RWPE2 (cell line): ENCODE results near the gene CDH6.

Experiments
- ATAC-seq: fragments of 200-7000 bp; cut with Tn5 transposase; 3 replicates; pipeline ENCODE4 v1.9.1; 2021; ENCODE audit warnings: low read depth
- DNase-seq: peaks from one replicate; pipeline ENCODE4 v3.0.0-alpha.2; 2020; ENCODE audit warnings: low spot score
- H3K27ac ChIP-seq: fragments of 450-650 bp; 2 replicates; pipeline ENCODE4 v1.5.1; 2017; ENCODE audit warnings: mild to moderate bottlenecking; ENCODE audit not compliant: poor library complexity, severe bottlenecking
- H3K27me3 ChIP-seq: fragments of 250-450 bp; sonication (Bioruptor Pico); 2 replicates; pipeline ENCODE4 v1.5.1; 2021; ENCODE audit warnings: mild to moderate bottlenecking, moderate library complexity; ENCODE audit not compliant: insufficient read depth, poor library complexity, severe bottlenecking
- H3K36me3 ChIP-seq: fragments of 250-450 bp; sonication (Bioruptor Pico); 2 replicates; pipeline ENCODE4 v1.5.1; 2020; ENCODE audit warnings: low read depth, mild to moderate bottlenecking, moderate library complexity
- H3K4me1 ChIP-seq: fragments of 250-450 bp; sonication (Bioruptor Pico); 2 replicates; pipeline ENCODE4 v1.5.1; 2021; ENCODE audit warnings: mild to moderate bottlenecking, moderate library complexity; ENCODE audit not compliant: insufficient read depth, poor library complexity, severe bottlenecking
- H3K4me3 ChIP-seq: fragments of 250-450 bp; sonication (Bioruptor Pico); 2 replicates; pipeline ENCODE4 v1.5.1; 2021; ENCODE audit warnings: mild to moderate bottlenecking, moderate library complexity; ENCODE audit not compliant: severe bottlenecking
- H3K9me3 ChIP-seq: fragments of 250-450 bp; sonication (Bioruptor Pico); 2 replicates; pipeline ENCODE4 v1.5.1; 2021; ENCODE audit warnings: mild to moderate bottlenecking, moderate library complexity; ENCODE audit not compliant: severe bottlenecking
- TF ChIP-seq, protein P1 (sequence below): fragments of 450-650 bp; IDR thresholded peaks from one replicate; pipeline ENCODE4 v1.5.1; 2017; ENCODE audit warnings: mild to moderate bottlenecking, moderate library complexity; ENCODE audit not compliant: poor library complexity, severe bottlenecking

The CDH6 gene

DNA sequence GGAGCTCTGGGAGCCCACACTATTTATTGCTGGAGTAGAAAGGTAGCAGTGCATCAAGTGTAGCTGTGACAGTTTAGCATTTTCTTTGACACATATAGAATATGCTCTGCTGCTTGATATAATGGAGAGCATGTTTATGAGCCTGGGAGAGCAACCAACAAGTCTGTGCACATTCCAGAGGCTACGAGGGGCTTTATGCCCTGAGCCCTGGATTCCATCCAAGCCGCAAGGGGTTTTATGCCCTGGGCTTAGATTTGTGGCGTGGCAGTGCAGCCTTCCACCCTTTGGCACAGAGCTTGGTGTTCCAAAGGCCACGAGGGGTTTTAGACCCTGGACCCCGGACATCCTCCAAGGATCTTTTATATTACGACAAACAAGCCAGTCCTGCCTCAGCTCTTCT lies 14.6 kb downstream of the CDH6 start:
- H3K27me3 ChIP-seq = peaks cover 62% of the 10 kb centered on the region
- no peak overlapping the region for H3K27ac ChIP-seq
- TF ChIP-seq, protein P1, sequence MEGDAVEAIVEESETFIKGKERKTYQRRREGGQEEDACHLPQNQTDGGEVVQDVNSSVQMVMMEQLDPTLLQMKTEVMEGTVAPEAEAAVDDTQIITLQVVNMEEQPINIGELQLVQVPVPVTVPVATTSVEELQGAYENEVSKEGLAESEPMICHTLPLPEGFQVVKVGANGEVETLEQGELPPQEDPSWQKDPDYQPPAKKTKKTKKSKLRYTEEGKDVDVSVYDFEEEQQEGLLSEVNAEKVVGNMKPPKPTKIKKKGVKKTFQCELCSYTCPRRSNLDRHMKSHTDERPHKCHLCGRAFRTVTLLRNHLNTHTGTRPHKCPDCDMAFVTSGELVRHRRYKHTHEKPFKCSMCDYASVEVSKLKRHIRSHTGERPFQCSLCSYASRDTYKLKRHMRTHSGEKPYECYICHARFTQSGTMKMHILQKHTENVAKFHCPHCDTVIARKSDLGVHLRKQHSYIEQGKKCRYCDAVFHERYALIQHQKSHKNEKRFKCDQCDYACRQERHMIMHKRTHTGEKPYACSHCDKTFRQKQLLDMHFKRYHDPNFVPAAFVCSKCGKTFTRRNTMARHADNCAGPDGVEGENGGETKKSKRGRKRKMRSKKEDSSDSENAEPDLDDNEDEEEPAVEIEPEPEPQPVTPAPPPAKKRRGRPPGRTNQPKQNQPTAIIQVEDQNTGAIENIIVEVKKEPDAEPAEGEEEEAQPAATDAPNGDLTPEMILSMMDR = no peak
- no peaks in the 10 kb centered on the region for H3K36me3 ChIP-seq
- H3K9me3 ChIP-seq = no peaks in the 10 kb centered on the region
- DNase-seq (no peak), ATAC-seq (no peak)
- H3K4me3 ChIP-seq = no peak overlapping the region
- H3K4me1 ChIP-seq = no peaks in the 10 kb centered on the region

GRCh38 chr5:31209334-31209733 lies 15.8 kb downstream of the CDH6 start:
- ATAC-seq (no peak), DNase-seq (no peak)
- H3K27me3 ChIP-seq = peaks cover 72% of the 10 kb centered on the region

DNA sequence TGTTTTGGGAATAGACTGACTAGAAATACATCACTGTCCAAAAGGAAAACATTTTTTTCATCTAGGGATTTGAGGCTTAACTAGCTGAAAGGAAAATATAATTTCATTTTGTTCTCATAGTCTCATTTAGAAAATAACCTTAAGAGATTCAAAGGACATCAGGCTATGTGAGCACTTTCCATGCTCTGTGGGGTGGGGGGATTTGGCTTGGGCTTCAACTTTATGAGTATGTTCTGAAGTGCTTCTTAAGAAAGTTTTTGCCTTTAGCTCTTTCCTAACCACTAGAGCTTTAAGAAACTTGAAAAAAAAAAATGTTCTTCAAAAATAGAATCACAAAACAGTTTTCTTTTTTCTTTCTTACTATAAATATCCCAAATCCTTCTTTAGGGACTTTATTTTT lies 17.6 kb downstream of the CDH6 start:
- TF ChIP-seq, protein P1 = no peak
- no peaks in the 10 kb centered on the region for H3K36me3 ChIP-seq
- H3K27me3 ChIP-seq = peaks cover 79% of the 10 kb centered on the region
- no peak overlapping the region for H3K4me3 ChIP-seq
- ATAC-seq (no peak), DNase-seq (no peak)
- H3K27ac ChIP-seq = no peak overlapping the region
- no peaks in the 10 kb centered on the region for H3K9me3 ChIP-seq
- no peaks in the 10 kb centered on the region for H3K4me1 ChIP-seq

More at GRCh38 chr5:31209334-31209733, 15.8 kb downstream of the CDH6 start:
- no peak overlapping the region for H3K4me3 ChIP-seq
- H3K4me1 ChIP-seq = no peaks in the 10 kb centered on the region
- H3K36me3 ChIP-seq = no peaks in the 10 kb centered on the region
- TF ChIP-seq, protein P1 = no peak
- no peaks in the 10 kb centered on the region for H3K9me3 ChIP-seq
- H3K27ac ChIP-seq = no peak overlapping the region

DNA sequence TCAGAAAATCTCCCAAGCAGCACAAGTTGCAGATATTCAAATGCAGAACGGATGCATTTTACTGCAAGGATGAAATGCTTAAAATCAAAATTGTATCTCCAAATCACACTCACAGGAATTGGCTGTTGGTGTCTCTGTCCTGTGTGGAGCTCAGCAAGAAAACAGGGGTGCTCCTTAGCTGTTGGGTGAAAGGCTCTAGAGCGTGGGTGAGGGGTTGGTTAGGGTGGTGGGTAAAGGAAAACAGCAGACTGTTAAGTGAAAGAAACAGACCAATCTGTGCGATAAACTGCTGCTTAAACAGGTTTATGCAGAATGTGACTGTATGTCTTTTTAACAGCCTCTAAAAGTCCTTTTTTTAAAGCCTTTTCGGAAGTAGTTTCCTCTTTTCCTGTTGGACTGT lies 19.8 kb downstream of the CDH6 start:
- Histone ChIP-seq H3K4me3 (no peak overlapping the region), H3K4me1 (no peaks in the 10 kb centered on the region), H3K9me3 (no peaks in the 10 kb centered on the region), H3K27ac (no peak overlapping the region), H3K36me3 (no peaks in the 10 kb centered on the region), H3K27me3 (peaks cover 76% of the 10 kb centered on the region)
- TF ChIP-seq, protein P1 = no peak
- DNase-seq = no peak
- ATAC-seq = no peak

DNA sequence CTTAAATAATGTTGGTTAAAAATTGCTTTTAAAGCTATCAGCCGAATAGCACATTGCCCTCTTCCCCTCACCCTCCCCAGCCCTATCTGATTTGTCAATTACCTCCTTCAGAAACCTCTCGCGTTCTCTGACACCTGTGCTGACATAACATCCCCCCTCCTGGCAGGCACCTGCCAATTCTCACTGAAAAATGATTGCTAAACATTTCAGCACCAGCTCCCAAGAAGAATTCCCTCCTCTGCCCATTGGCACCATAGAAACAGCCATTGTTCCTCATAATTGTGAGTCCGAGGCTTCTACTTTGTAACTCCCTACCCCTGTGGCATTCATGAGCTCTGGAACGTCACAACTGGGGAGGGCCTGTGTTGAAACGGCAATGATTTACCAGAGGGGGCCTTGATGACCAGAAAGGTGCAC lies 20.2 kb downstream of the CDH6 start:
- Histone ChIP-seq H3K9me3 (no peaks in the 10 kb centered on the region), H3K27me3 (peaks cover 73% of the 10 kb centered on the region), H3K27ac (no peak overlapping the region), H3K4me3 (no peak overlapping the region), H3K36me3 (no peaks in the 10 kb centered on the region), H3K4me1 (no peaks in the 10 kb centered on the region)
- DNase-seq (no peak), ATAC-seq (no peak)
- TF ChIP-seq, protein P1 = no peak
